Measurements from ENCODE around the gene MYG1.

- no peak for TF ChIP-seq CHD2 (IDR thresholded peaks at IDR 0.05; ENCODE audit: low read length, partially characterized antibody)
- TF ChIP-seq, protein P1, sequence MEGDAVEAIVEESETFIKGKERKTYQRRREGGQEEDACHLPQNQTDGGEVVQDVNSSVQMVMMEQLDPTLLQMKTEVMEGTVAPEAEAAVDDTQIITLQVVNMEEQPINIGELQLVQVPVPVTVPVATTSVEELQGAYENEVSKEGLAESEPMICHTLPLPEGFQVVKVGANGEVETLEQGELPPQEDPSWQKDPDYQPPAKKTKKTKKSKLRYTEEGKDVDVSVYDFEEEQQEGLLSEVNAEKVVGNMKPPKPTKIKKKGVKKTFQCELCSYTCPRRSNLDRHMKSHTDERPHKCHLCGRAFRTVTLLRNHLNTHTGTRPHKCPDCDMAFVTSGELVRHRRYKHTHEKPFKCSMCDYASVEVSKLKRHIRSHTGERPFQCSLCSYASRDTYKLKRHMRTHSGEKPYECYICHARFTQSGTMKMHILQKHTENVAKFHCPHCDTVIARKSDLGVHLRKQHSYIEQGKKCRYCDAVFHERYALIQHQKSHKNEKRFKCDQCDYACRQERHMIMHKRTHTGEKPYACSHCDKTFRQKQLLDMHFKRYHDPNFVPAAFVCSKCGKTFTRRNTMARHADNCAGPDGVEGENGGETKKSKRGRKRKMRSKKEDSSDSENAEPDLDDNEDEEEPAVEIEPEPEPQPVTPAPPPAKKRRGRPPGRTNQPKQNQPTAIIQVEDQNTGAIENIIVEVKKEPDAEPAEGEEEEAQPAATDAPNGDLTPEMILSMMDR (IDR thresholded peaks at IDR 0.05): no peak
- no peak for TF ChIP-seq EZH2phosphoT487 (IDR thresholded peaks at IDR 0.05; ENCODE audit: borderline replicate concordance, low read depth)
- TF ChIP-seq JUND (IDR thresholded peaks at IDR 0.05): no peak
- no peak for TF ChIP-seq EP300 (IDR thresholded peaks at IDR 0.05; ENCODE audit: borderline replicate concordance in 1 of 2, low read depth in 1 of 2, low read length in 1 of 2)
- TF ChIP-seq RCOR1 (IDR thresholded peaks at IDR 0.05; ENCODE audit: low read length): no peak
- TF ChIP-seq SIN3A (IDR thresholded peaks at IDR 0.05; ENCODE audit: borderline replicate concordance, low read depth, low read length): no peak
- TF ChIP-seq MAX (IDR thresholded peaks at IDR 0.05; ENCODE audit: low read depth): no peak
- TF ChIP-seq NFIC (IDR thresholded peaks at IDR 0.05; ENCODE audit: borderline replicate concordance): no peak
- no peak for TF ChIP-seq RAD21 (IDR thresholded peaks at IDR 0.05; ENCODE audit: low read length)
Observed at GRCh38 chr12:53347905-53348304, 48.4 kb downstream of the MYG1 start.
